Left renal pelvis (tissue), 4 donors: ENCODE measurements around the gene OR2L3. TPM values are rescaled to one million over a fixed set of nuclear protein-coding genes. Genes with fewer than 3 reads are reported as not detected.

Experiments used
- polyA plus RNA-seq, 4 donors: library from polyadenylated mRNA; unstranded; fragments of 120-200 nt; gene quantifications; one replicate each; pipeline ENCODE4 v1.2.1, GENCODE V29; 2013; ENCODE audit not compliant: insufficient read length in 4 of 4

The OR2L3 gene
- polyA plus RNA-seq, 4 donors: not detected

Other genes starting within 250 kb of the OR2L3 start
- gene OR14A16, start 222.7 kb upstream of the OR2L3 start, polyA plus RNA-seq: not detected
- not detected for gene OR11L1, start 204.9 kb upstream of the OR2L3 start, polyA plus RNA-seq
- gene TRIM58, start 189.6 kb upstream of the OR2L3 start, polyA plus RNA-seq: 1 to 10 TPM; 1.4 to 6.5 (median 1.6) TPM
- 1 to 10 TPM in 1 of 4 donors, under 1 TPM in 2, not detected in 1; 0.23 to 1.3 (median 0.37) TPM for gene OR2W3, start 151.2 kb upstream of the OR2L3 start, polyA plus RNA-seq
- gene OR2T8, start 126.6 kb upstream of the OR2L3 start, polyA plus RNA-seq: not detected
- not detected for gene OR2AJ1, start 121.9 kb upstream of the OR2L3 start, polyA plus RNA-seq
- gene OR2L8, start 98.0 kb upstream of the OR2L3 start, polyA plus RNA-seq: not detected
- gene OR2AK2, start 81.6 kb upstream of the OR2L3 start, polyA plus RNA-seq: not detected
- gene OR2L5, start 33.2 kb upstream of the OR2L3 start, polyA plus RNA-seq: not detected
- gene OR2L2, start 16.8 kb upstream of the OR2L3 start, polyA plus RNA-seq: under 1 TPM in 3 of 4 donors, not detected in 1; 0.06 to 0.13 (median 0.08) TPM
- gene OR2L13, start 48.3 kb downstream of the OR2L3 start, polyA plus RNA-seq: under 1 TPM in 1 of 4 donors, not detected in 3; 0.11 TPM
- not detected for gene OR2M5, start 98.3 kb downstream of the OR2L3 start, polyA plus RNA-seq
- gene OR2M2, start 128.0 kb downstream of the OR2L3 start, polyA plus RNA-seq: not detected
- gene OR2M3, start 150.4 kb downstream of the OR2L3 start, polyA plus RNA-seq: under 1 TPM; 0.01 to 0.05 (median 0.04) TPM
- gene OR2M4, start 184.6 kb downstream of the OR2L3 start, polyA plus RNA-seq: under 1 TPM; 0.04 to 0.08 (median 0.04) TPM
- gene OR2T33, start 231.1 kb downstream of the OR2L3 start, polyA plus RNA-seq: under 1 TPM in 1 of 4 donors, not detected in 3; 0.05 TPM